Right lobe of liver (tissue), 6 donors: ENCODE results near the gene YPEL4. TPM values are rescaled to one million over a fixed set of nuclear protein-coding genes. Genes with fewer than 3 reads are reported as not detected.

Source experiments
- ATAC-seq, 4 donors: fragments of 200-7000 bp; cut with Tn5 transposase; one replicate each; pipeline ENCODE4 v1.9.1; 2020; ENCODE audit warnings: mild to moderate bottlenecking in 4 of 4, moderate library complexity in 4 of 4
- DNase-seq, 3 donors: peaks; one replicate each; pipeline ENCODE4 v3.0.0-alpha.2; 2020
- H3K27ac ChIP-seq, 3 donors: fragments of 200-600 bp; one replicate each; pipeline ENCODE4 v1.8.0; 2022
- H3K27me3 ChIP-seq, 2 donors: fragments of 200-600 bp; one replicate each; pipeline ENCODE4 v1.8.0; 2022
- H3K36me3 ChIP-seq, 4 donors: fragments of 200-600 bp; sonication (generic) in 1 of 4; one replicate each; pipeline versions ENCODE4 v1.5.1 to v1.8.0; 2017 to 2022; ENCODE audit warnings: control low read depth in 1 of 4
- H3K4me1 ChIP-seq, 4 donors: fragments of 200-600 bp; sonication (generic) in 1 of 4; one replicate each; pipeline versions ENCODE4 v1.5.1 to v1.8.0; 2017 to 2022; ENCODE audit warnings: control low read depth in 1 of 4
- H3K4me3 ChIP-seq, 3 donors: fragments of 200-600 bp; one replicate each; pipeline ENCODE4 v1.8.0; 2022
- H3K9me3 ChIP-seq, 4 donors: fragments of 200-600 bp; sonication (generic) in 1 of 4; one replicate each; pipeline versions ENCODE4 v1.5.1 to v1.8.0; 2017 to 2022; ENCODE audit warnings: control low read depth in 1 of 4
- CTCF ChIP-seq, 4 donors: fragments of 200-600 bp in 3 of 4; fragments of 450-650 bp in 1 of 4; IDR thresholded peaks; one replicate each; pipeline versions ENCODE4 v1.5.1 to v1.8.0; 2016 to 2022; ENCODE audit warnings: antibody characterized with exemption in 4 of 4, mild to moderate bottlenecking in 2 of 4
- POLR2A ChIP-seq: fragments of 450-650 bp; IDR thresholded peaks from one replicate; pipeline ENCODE4 v1.6.1; 2017; ENCODE audit warnings: antibody characterized with exemption, mild to moderate bottlenecking
- WGBS: methylation state at CpG from one replicate; pipeline ENCODE4 v1.1.6; 2018; ENCODE audit warnings: low coverage, low lambda C conversion rate; ENCODE audit not compliant: insufficient coverage; ENCODE audit errors: missing lambda C conversion rate; 5-methylcytosine and 5-hydroxymethylcytosine counted together
- intact Hi-C, 2 donors: fragments of 100-400 bp; cut with DNase I; formaldehyde crosslinking; loops; one replicate each; pipeline versions ENCODE4 v1.11.2 to v1.14.1; 2022
- total RNA-seq, 6 experiments: library from RNA; depleted of rRNA in 2 of 6; stranded (reverse); fragments of >200 nt in 2 of 6; fragmentation: NEBNext Ultra II Directional in 3 of 6; extraction: Animal tissue kit (Norgen Biotek cat#: 25700) in 3 of 6; gene quantifications; one replicate each; pipeline versions ENCODE4 v1.1.0 to v1.2.4, GENCODE V29; 2016 to 2023
- donor health status: DM: no; HTN: yes; CAD: no.
- donor health status: DM: no; HTN: no; CAD: no.
- donor health status: DM: no; HTN: no; CAD: no.
- donor health status: DM: no; HTN: yes; CAD: no.
- donor health status: DM: no; HTN: yes; CAD: no.

Gene YPEL4
- total RNA-seq, 6 experiments from 2014 or later = 0.06 to 0.84 (median 0.30) TPM; not detected in 2

GRCh38 chr11:57668434-57668782 lies 18.7 kb upstream of the YPEL4 start:
- Histone ChIP-seq H3K36me3 (peaks cover 0 to 16% (median 8%) of the 10 kb centered on the region in 4 donors), H3K27ac (peak overlapping the region; percentile 91 to 100 (median 97)), H3K4me1 (peaks cover 0 to 27% (median 0%) of the 10 kb centered on the region in 4 donors), H3K27me3 (no peaks in the 10 kb centered on the region), H3K4me3 (peak overlapping the region; percentile 73 to 95 (median 91)), H3K9me3 (no peaks in the 10 kb centered on the region)
- DNase-seq (no peak), ATAC-seq (peak; percentile 4 to 5 (median 5))
- TF ChIP-seq POLR2A (no peak), CTCF (IDR thresholded peaks at IDR 0.05) (no peak)
- intact Hi-C loops = no loop called here
- under 1% methylated on average over 11 of the region's 31 CpGs for WGBS

GRCh38 chr11:57667736-57668433 lies 18.2 kb upstream of the YPEL4 start, which contains the start of gene ZDHHC5:
ZDHHC5 (plus strand) TSS chr11:57668114; CDS start chr11:57673091, 4,977 bp downstream.
- peaks cover 0 to 27% (median 0%) of the 10 kb centered on the region in 4 donors for H3K4me1 ChIP-seq
- peak; percentile 89 to 94 (median 91) for ATAC-seq
- intact Hi-C loops = no loop called here
- H3K4me3 ChIP-seq = peak within 1 kb of the TSS; percentile 73 to 95 (median 91)
- no peaks in the 10 kb centered on the region for H3K9me3 ChIP-seq
- peak; percentile 99 for DNase-seq
- H3K27me3 ChIP-seq = no peaks in the 10 kb centered on the region
- 0% methylated on average over 10 of the region's 96 CpGs for WGBS
- peak within 1 kb of the TSS; percentile 91 to 100 (median 97) for H3K27ac ChIP-seq
- H3K36me3 ChIP-seq = peaks cover 0 to 10% (median 6%) of the 10 kb centered on the region in 4 donors
- peak; percentile 47 to 66 (median 52) for TF ChIP-seq CTCF (IDR thresholded peaks at IDR 0.05)
- peak; percentile 92 for TF ChIP-seq POLR2A

- Histone ChIP-seq H3K27ac (peak overlapping the region; percentile 91 to 100 (median 97)), H3K4me3 (peak overlapping the region; percentile 73 to 95 (median 91)), H3K9me3 (no peaks in the 10 kb centered on the region), H3K4me1 (peaks cover 0 to 27% (median 0%) of the 10 kb centered on the region in 4 donors), H3K36me3 (peaks cover 0 to 7% (median 3%) of the 10 kb centered on the region in 4 donors), H3K27me3 (no peaks in the 10 kb centered on the region)
- 0% methylated on average over 27 of the region's 29 CpGs for WGBS
- no peak for TF ChIP-seq CTCF (IDR thresholded peaks at IDR 0.05)
- no peak for TF ChIP-seq POLR2A
- DNase-seq = peak; percentile 98 to 99 (median 98)
- ATAC-seq = peak; percentile 86 to 89 (median 88)
- intact Hi-C loops = no loop called here
These were observed 17.5 kb upstream of the YPEL4 start for GRCh38 chr11:57667117-57667735.

- H3K4me3 ChIP-seq = no peak overlapping the region
- peaks cover 0 to 11% (median 0%) of the 10 kb centered on the region in 4 donors for H3K4me1 ChIP-seq
- intact Hi-C loops = no loop called here
- DNase-seq = no peak
- peaks cover 0 to 31% (median 14%) of the 10 kb centered on the region in 4 donors for H3K36me3 ChIP-seq
- WGBS = 100% methylated on average over 5 of the region's 9 CpGs
- H3K9me3 ChIP-seq = no peaks in the 10 kb centered on the region
- no peak overlapping the region for H3K27ac ChIP-seq
- ATAC-seq = no peak
- no peaks in the 10 kb centered on the region for H3K27me3 ChIP-seq
- TF ChIP-seq CTCF (IDR thresholded peaks at IDR 0.05) = no peak
- TF ChIP-seq POLR2A = no peak
These were observed 14.3 kb upstream of the YPEL4 start for GRCh38 chr11:57663975-57664374.
